Ovary (tissue), 3 donors: ENCODE measurements around the gene RPTOR.

Source experiments
- POLR2A ChIP-seq: fragments of 450-650 bp; IDR thresholded peaks from one replicate; pipeline ENCODE4 v1.6.1; 2017; ENCODE audit warnings: antibody characterized with exemption, mild to moderate bottlenecking, moderate library complexity
- TF ChIP-seq, protein P1 (sequence below), 3 donors: fragments of 450-650 bp in 2 of 3; fragments of 200-600 bp in 1 of 3; IDR thresholded peaks; one replicate each; pipeline versions ENCODE4 v1.5.1 to v1.8.0; 2016 to 2022; ENCODE audit warnings: antibody characterized with exemption in 3 of 3, mild to moderate bottlenecking in 1 of 3
- donor health status: DM: no; HTN: no; CAD: no.

DNA sequence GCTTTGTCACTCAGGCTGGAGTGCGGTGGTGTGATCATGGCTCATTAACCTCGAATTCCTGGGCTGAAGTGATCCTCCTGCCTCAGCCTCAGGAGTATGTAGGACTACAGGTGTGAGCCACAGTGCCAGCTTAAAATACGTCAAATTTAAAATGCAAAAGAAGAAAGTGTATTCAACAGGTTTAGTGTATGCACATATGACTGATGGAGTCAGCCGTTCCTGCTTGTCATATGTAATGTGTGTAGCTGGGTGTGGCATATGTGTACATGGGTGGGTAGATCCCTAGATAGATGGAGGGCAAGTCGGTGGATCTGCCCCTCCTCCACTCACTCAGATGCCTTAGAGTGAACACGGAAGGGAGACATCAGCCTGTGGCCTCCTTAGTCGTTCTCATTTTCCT is 111.0 kb downstream of the RPTOR start:
- TF ChIP-seq, protein P1, sequence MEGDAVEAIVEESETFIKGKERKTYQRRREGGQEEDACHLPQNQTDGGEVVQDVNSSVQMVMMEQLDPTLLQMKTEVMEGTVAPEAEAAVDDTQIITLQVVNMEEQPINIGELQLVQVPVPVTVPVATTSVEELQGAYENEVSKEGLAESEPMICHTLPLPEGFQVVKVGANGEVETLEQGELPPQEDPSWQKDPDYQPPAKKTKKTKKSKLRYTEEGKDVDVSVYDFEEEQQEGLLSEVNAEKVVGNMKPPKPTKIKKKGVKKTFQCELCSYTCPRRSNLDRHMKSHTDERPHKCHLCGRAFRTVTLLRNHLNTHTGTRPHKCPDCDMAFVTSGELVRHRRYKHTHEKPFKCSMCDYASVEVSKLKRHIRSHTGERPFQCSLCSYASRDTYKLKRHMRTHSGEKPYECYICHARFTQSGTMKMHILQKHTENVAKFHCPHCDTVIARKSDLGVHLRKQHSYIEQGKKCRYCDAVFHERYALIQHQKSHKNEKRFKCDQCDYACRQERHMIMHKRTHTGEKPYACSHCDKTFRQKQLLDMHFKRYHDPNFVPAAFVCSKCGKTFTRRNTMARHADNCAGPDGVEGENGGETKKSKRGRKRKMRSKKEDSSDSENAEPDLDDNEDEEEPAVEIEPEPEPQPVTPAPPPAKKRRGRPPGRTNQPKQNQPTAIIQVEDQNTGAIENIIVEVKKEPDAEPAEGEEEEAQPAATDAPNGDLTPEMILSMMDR (IDR thresholded peaks at IDR 0.05) = no peak
- TF ChIP-seq POLR2A = no peak
